ENCODE data around the gene NFIX. TPM values are rescaled to one million over a fixed set of nuclear protein-coding genes. Genes with fewer than 3 reads are reported as not detected.

The NFIX gene
- total and polyA plus RNA-seq, 2 of the 13 experiments (the other 11 are each of a cell fraction or from before 2014, with no cell fraction given): 3.4 to 5.4 TPM

DNA sequence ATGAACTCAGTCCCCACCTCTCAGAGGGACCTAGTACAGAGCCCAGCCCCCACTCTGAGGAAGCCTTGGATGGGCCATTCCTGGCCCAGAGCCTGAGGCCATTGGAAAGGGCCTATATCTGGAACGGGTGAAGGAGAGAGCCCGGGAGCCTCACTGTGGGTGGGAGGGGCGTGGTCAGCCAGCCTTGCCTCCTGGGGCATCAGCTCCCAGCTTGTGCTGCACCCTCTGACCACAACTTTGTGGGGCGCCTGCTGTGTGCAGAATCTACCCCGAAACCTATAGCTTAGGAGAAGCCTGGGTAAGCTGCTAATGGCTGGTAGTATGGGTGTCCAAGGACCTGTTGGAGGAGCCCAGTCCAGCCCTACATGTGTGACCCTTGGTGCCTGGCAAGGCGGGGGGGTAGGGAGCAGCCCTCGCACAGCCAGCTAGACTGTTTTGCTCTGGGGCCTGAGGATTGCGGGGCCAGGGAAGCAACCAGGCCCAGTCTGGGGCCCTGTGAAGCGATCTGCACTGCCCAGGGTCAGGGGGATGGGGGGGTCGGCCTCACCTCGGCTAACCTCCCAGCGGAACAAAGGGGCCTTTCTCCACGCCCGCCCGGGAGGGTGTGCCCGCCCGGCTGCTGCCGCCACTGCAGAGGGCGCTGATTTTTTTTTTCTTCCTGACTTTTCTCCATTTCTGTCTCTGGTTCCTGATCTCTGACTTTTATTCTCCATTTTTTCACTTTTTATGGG lies 65.1 kb downstream of the NFIX start (continued):
- TF ChIP-seq ZNF253 (CRISPR knock-in tag; IDR thresholded peaks at IDR 0.05; ENCODE audit: borderline replicate concordance) (peak; percentile 43; the same call in 1 of the 2 replicates), ZNF230 (CRISPR knock-in tag; IDR thresholded peaks at IDR 0.05) (0 out of 2 replicates have a peak, but pooled peaks have one; percentile 47), ZNF567 (CRISPR knock-in tag; IDR thresholded peaks at IDR 0.05; ENCODE audit: borderline replicate concordance) (peak; percentile 19; the same call in 1 of the 2 replicates), ZNF703 (CRISPR knock-in tag; IDR thresholded peaks at IDR 0.05; ENCODE audit: borderline replicate concordance) (peak; percentile 64; the same call in 1 of the 2 replicates), ZNF431 (CRISPR knock-in tag; IDR thresholded peaks at IDR 0.05; ENCODE audit: borderline replicate concordance, low read depth) (no peak), ZIK1 (CRISPR knock-in tag; IDR thresholded peaks at IDR 0.05; ENCODE audit: borderline replicate concordance, low read depth) (peak; percentile 59), NR2C2 (CRISPR knock-in tag; IDR thresholded peaks at IDR 0.05; ENCODE audit: borderline replicate concordance) (peak; percentile 67), ZNF577 (CRISPR knock-in tag; IDR thresholded peaks at IDR 0.05; ENCODE audit: borderline replicate concordance, low read depth) (no peak), POLR2AphosphoS5 (IDR thresholded peaks at IDR 0.05; ENCODE audit: low read depth, low read length) (peak; percentile 25; the same call in 1 of the 2 replicates), BHLHE40 (IDR thresholded peaks at IDR 0.05; ENCODE audit: low read length) (0 out of 2 replicates have a peak, but pooled peaks have one; percentile 21), XRCC5 (optimal IDR thresholded peaks at IDR 0.05; ENCODE audit: low read length) (peak; percentile 74)
- TF ChIP-seq, protein P1, sequence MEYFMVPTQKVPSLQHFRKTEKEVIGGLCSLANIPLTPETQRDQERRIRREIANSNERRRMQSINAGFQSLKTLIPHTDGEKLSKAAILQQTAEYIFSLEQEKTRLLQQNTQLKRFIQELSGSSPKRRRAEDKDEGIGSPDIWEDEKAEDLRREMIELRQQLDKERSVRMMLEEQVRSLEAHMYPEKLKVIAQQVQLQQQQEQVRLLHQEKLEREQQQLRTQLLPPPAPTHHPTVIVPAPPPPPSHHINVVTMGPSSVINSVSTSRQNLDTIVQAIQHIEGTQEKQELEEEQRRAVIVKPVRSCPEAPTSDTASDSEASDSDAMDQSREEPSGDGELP (IDR thresholded peaks at IDR 0.05; ENCODE audit: borderline replicate concordance, low read depth): peak; percentile 16; the same call in 1 of the 2 replicates
- TF ChIP-seq, protein P2, sequence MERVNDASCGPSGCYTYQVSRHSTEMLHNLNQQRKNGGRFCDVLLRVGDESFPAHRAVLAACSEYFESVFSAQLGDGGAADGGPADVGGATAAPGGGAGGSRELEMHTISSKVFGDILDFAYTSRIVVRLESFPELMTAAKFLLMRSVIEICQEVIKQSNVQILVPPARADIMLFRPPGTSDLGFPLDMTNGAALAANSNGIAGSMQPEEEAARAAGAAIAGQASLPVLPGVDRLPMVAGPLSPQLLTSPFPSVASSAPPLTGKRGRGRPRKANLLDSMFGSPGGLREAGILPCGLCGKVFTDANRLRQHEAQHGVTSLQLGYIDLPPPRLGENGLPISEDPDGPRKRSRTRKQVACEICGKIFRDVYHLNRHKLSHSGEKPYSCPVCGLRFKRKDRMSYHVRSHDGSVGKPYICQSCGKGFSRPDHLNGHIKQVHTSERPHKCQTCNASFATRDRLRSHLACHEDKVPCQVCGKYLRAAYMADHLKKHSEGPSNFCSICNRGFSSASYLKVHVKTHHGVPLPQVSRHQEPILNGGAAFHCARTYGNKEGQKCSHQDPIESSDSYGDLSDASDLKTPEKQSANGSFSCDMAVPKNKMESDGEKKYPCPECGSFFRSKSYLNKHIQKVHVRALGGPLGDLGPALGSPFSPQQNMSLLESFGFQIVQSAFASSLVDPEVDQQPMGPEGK (CRISPR knock-in tag; IDR thresholded peaks at IDR 0.05): peak; percentile 98
- TF ChIP-seq, protein P3, sequence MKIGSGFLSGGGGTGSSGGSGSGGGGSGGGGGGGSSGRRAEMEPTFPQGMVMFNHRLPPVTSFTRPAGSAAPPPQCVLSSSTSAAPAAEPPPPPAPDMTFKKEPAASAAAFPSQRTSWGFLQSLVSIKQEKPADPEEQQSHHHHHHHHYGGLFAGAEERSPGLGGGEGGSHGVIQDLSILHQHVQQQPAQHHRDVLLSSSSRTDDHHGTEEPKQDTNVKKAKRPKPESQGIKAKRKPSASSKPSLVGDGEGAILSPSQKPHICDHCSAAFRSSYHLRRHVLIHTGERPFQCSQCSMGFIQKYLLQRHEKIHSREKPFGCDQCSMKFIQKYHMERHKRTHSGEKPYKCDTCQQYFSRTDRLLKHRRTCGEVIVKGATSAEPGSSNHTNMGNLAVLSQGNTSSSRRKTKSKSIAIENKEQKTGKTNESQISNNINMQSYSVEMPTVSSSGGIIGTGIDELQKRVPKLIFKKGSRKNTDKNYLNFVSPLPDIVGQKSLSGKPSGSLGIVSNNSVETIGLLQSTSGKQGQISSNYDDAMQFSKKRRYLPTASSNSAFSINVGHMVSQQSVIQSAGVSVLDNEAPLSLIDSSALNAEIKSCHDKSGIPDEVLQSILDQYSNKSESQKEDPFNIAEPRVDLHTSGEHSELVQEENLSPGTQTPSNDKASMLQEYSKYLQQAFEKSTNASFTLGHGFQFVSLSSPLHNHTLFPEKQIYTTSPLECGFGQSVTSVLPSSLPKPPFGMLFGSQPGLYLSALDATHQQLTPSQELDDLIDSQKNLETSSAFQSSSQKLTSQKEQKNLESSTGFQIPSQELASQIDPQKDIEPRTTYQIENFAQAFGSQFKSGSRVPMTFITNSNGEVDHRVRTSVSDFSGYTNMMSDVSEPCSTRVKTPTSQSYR (CRISPR knock-in tag; IDR thresholded peaks at IDR 0.05; ENCODE audit: borderline replicate concordance): peak; percentile 81; the same call in 1 of the 2 replicates
- TF ChIP-seq, protein P4, sequence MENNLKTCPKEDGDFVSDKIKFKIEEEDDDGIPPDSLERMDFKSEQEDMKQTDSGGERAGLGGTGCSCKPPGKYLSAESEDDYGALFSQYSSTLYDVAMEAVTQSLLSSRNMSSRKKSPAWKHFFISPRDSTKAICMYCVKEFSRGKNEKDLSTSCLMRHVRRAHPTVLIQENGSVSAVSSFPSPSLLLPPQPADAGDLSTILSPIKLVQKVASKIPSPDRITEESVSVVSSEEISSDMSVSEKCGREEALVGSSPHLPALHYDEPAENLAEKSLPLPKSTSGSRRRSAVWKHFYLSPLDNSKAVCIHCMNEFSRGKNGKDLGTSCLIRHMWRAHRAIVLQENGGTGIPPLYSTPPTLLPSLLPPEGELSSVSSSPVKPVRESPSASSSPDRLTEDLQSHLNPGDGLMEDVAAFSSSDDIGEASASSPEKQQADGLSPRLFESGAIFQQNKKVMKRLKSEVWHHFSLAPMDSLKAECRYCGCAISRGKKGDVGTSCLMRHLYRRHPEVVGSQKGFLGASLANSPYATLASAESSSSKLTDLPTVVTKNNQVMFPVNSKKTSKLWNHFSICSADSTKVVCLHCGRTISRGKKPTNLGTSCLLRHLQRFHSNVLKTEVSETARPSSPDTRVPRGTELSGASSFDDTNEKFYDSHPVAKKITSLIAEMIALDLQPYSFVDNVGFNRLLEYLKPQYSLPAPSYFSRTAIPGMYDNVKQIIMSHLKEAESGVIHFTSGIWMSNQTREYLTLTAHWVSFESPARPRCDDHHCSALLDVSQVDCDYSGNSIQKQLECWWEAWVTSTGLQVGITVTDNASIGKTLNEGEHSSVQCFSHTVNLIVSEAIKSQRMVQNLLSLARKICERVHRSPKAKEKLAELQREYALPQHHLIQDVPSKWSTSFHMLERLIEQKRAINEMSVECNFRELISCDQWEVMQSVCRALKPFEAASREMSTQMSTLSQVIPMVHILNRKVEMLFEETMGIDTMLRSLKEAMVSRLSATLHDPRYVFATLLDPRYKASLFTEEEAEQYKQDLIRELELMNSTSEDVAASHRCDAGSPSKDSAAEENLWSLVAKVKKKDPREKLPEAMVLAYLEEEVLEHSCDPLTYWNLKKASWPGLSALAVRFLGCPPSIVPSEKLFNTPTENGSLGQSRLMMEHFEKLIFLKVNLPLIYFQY (CRISPR knock-in tag; IDR thresholded peaks at IDR 0.05; ENCODE audit: borderline replicate concordance): peak; percentile 27; the same call in 1 of the 2 replicates
- TF ChIP-seq, protein P5, sequence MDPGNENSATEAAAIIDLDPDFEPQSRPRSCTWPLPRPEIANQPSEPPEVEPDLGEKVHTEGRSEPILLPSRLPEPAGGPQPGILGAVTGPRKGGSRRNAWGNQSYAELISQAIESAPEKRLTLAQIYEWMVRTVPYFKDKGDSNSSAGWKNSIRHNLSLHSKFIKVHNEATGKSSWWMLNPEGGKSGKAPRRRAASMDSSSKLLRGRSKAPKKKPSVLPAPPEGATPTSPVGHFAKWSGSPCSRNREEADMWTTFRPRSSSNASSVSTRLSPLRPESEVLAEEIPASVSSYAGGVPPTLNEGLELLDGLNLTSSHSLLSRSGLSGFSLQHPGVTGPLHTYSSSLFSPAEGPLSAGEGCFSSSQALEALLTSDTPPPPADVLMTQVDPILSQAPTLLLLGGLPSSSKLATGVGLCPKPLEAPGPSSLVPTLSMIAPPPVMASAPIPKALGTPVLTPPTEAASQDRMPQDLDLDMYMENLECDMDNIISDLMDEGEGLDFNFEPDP (CRISPR knock-in tag; conservative IDR thresholded peaks at IDR 0.05): no peak
